NB4 (cell line): ENCODE measurements around the gene USP20.

ENCODE experiments used
- DNase-seq: peaks from one replicate; pipeline ENCODE4 v3.0.0; 2010; ENCODE audit warnings: low read depth
- H3K4me3 ChIP-seq: one replicate; pipeline ENCODE4 v1.5.1; 2011; ENCODE audit warnings: mild to moderate bottlenecking, low read depth, low read length, moderate library complexity
- CTCF ChIP-seq: IDR thresholded peaks from one replicate; pipeline ENCODE4 v1.5.1; 2012; ENCODE audit warnings: low read depth, low read length
- MYC ChIP-seq: IDR thresholded peaks from 2 replicates; pipeline ENCODE4 v1.6.1; 2011; ENCODE audit warnings: low read depth, low read length
- POLR2A ChIP-seq: IDR thresholded peaks from 2 replicates; pipeline ENCODE4 v1.6.1; 2011; ENCODE audit warnings: mild to moderate bottlenecking; ENCODE audit not compliant: insufficient read length; ENCODE audit errors: extremely low read depth
- TF ChIP-seq, protein P1 (sequence below): IDR thresholded peaks from 2 replicates; pipeline ENCODE4 v1.6.1; 2011; ENCODE audit warnings: low read depth, low read length

USP20 gene

DNA sequence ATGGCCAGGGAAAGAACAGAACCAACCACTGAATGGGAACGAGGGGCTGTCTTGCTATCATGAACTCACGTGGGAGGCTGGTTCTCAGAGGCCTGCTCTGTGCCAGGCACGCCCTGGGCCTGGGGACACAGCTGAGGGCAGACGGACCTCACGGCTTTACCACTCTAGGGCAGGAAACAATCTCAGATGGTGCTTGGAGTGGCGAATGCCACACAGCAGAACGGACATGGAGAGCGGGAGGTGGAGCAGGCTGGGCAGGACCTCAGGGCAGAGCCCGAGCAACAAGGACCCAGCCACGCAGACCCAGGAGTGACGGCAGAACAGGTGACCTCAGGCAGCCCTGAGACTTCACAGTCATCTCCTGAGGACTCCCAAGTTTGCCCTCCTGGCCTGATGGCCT lies 20.0 kb upstream of the USP20 start:
- H3K4me3 ChIP-seq, result no peak overlapping the region
- DNase-seq, result no peak
- TF ChIP-seq, protein P1, sequence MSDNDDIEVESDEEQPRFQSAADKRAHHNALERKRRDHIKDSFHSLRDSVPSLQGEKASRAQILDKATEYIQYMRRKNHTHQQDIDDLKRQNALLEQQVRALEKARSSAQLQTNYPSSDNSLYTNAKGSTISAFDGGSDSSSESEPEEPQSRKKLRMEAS, result no peak
- TF ChIP-seq POLR2A, result no peak
- no peak for TF ChIP-seq MYC
- TF ChIP-seq CTCF, result no peak

- peak; percentile 96 for DNase-seq
- H3K4me3 ChIP-seq, result peak overlapping the region; percentile 49
- peak; percentile 56 for TF ChIP-seq POLR2A
- peak; percentile 52; the same call in 1 of the 2 replicates for TF ChIP-seq MYC
- TF ChIP-seq, protein P1, result peak; percentile 59
- TF ChIP-seq CTCF, result no peak
These were observed 18.5 kb upstream of the USP20 start for GRCh38 chr9:129816501-129817435.

- H3K4me3 ChIP-seq, result peak overlapping the region; percentile 83
- TF ChIP-seq POLR2A (peak; percentile 36), CTCF (no peak), MYC (peak; percentile 50)
- TF ChIP-seq, protein P1, result peak; percentile 47; the same call in 1 of the 2 replicates
- peak; percentile 89 for DNase-seq
These were observed 12.2 kb upstream of the USP20 start for GRCh38 chr9:129822898-129823541.

DNA sequence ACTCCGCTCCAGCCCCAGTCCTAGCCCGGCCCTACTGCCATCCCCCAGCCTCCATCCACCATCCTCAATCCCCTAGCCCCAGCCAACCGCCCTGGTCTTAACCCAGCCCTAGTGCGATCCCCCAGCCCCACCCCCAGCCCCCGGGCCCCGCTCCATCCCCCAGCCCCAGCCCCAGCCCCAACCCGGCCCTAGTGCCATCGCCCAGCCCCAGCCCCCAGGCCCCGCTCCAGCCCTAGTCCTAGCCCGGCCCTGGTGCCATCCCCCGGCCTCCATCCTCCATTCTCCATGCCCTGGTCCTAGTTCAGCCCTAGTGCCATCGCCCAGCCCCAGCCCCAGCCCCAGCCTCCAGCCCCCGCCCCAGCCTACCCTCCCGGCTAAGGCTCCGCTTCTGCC lies 11.7 kb upstream of the USP20 start:
- TF ChIP-seq, protein P1, result no peak
- no peak for TF ChIP-seq CTCF
- TF ChIP-seq MYC, result no peak
- no peak for TF ChIP-seq POLR2A
- no peak for DNase-seq

DNA sequence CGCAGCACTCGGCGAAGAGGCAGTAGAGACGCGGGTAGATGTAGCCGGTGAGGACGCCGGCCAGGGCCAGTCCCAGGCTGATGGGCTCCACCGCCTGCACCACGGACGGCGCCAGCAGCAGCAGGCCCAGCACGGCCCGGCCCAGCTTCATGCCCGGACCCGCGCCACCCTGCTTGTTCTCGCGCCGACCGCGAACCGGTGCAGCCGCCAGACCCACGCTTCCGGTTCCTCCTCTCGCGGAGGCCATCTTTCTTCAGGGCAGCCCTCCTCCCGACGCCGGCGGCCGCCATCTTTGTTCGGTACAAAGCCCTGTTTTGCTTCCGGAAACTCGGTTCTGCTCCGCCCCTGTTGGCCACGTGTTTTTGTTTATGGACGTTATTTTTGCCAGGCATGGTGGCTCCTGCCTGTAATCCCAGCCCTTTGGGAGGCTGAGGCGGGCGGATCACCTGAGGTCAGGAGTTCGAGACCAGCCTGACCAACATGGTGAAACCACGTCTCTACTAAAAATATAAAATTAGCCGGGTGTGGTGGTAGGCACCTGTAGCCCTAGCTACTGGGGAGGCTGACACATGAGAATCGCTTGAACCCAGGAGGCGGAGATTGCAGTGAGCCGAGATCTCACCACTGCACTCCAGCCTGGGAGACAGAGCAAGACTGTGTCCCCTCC lies 11.2 kb upstream of the USP20 start, which contains the start of gene TOR1A:
Gene TOR1A, minus strand, starts transcription at position 202 of the 667 bp plus-strand sequence. Its CDS starts 51 bp downstream, at position 151.
- H3K4me3 ChIP-seq, result peak within 1 kb of the TSS; percentile 83
- DNase-seq, result peak; percentile 95
- TF ChIP-seq, protein P1, result peak; percentile 98
- no peak for TF ChIP-seq CTCF
- TF ChIP-seq POLR2A, result peak; percentile 74
- peak; percentile 77 for TF ChIP-seq MYC

More for the DNA sequence above, 11.7 kb upstream of the USP20 start:
- H3K4me3 ChIP-seq, result peak overlapping the region; percentile 83
